Measurements from ENCODE around the gene SUSD1. TPM values are rescaled to one million over a fixed set of nuclear protein-coding genes. Genes with fewer than 3 reads are reported as not detected.

Gene SUSD1
- total RNA-seq, 4 donors from 2014 or later, result 5.9 to 10.0 (median 7.4) TPM

GRCh38 chr9:112050544-112051475 lies 124.3 kb downstream of the SUSD1 start:
- Histone ChIP-seq H3K9me3 (no peaks in the 10 kb centered on the region), H3K4me3 (no peak overlapping the region), H3K4me1 (peaks cover 13 to 36% (median 18%) of the 10 kb centered on the region in 3 donors), H3K27ac (peak overlapping the region in 3 of 4 donors; percentile 55 to 73 (median 56)), H3K36me3 (no peaks in the 10 kb centered on the region), H3K27me3 (no peaks in the 10 kb centered on the region)
- TF ChIP-seq POLR2AphosphoS5 (IDR thresholded peaks at IDR 0.05) (peak; percentile 55), CTCF (IDR thresholded peaks at IDR 0.05) (no peak)
- 29 to 36% methylated on average over 7 of the region's 7 CpGs for WGBS, 2 donors (ENCODE audit: low coverage in 1 of 2)
- ATAC-seq, result peak; percentile 75

- ATAC-seq, result no peak
- H3K27ac ChIP-seq, result peak overlapping the region in 3 of 4 donors; percentile 55 to 73 (median 56)
- 23 to 35% methylated on average over 4 of the region's 4 CpGs for WGBS, 2 donors (ENCODE audit: low coverage in 1 of 2)
- H3K36me3 ChIP-seq, result no peaks in the 10 kb centered on the region
- H3K27me3 ChIP-seq, result no peaks in the 10 kb centered on the region
- no peaks in the 10 kb centered on the region for H3K9me3 ChIP-seq
- H3K4me1 ChIP-seq, result peaks cover 13 to 36% (median 18%) of the 10 kb centered on the region in 3 donors
- H3K4me3 ChIP-seq, result no peak overlapping the region
- no peak for TF ChIP-seq POLR2AphosphoS5 (IDR thresholded peaks at IDR 0.05)
- TF ChIP-seq POLR2A (IDR thresholded peaks at IDR 0.05), result no peak
- no peak for TF ChIP-seq EP300 (IDR thresholded peaks at IDR 0.05)
- TF ChIP-seq CTCF (IDR thresholded peaks at IDR 0.05), result no peak
Measured at GRCh38 chr9:112049811-112050516, 125.1 kb downstream of the SUSD1 start.

- TF ChIP-seq POLR2AphosphoS5 (IDR thresholded peaks at IDR 0.05) (no peak), CTCF (IDR thresholded peaks at IDR 0.05) (no peak)
- peak overlapping the region in 3 of 4 donors; percentile 55 to 73 (median 56) for H3K27ac ChIP-seq
- no peak for ATAC-seq
- H3K4me1 ChIP-seq, result peaks cover 13 to 36% (median 18%) of the 10 kb centered on the region in 3 donors
- H3K36me3 ChIP-seq, result no peaks in the 10 kb centered on the region
- H3K27me3 ChIP-seq, result no peaks in the 10 kb centered on the region
- WGBS, 2 donors (ENCODE audit: low coverage in 1 of 2), result 18 to 23% methylated on average over 7 to 11 of the region's 11 CpGs
- H3K9me3 ChIP-seq, result no peaks in the 10 kb centered on the region
- no peak overlapping the region for H3K4me3 ChIP-seq
Measured at GRCh38 chr9:112048924-112049691, 126.0 kb downstream of the SUSD1 start.

- TF ChIP-seq EP300 (IDR thresholded peaks at IDR 0.05), result no peak
- no peak for TF ChIP-seq POLR2A (IDR thresholded peaks at IDR 0.05)
- TF ChIP-seq POLR2AphosphoS5 (IDR thresholded peaks at IDR 0.05), result no peak
- TF ChIP-seq CTCF (IDR thresholded peaks at IDR 0.05), result no peak
- peaks cover 13 to 36% (median 18%) of the 10 kb centered on the region in 3 donors for H3K4me1 ChIP-seq
- H3K9me3 ChIP-seq, result no peaks in the 10 kb centered on the region
- H3K36me3 ChIP-seq, result no peaks in the 10 kb centered on the region
- no peak overlapping the region for H3K4me3 ChIP-seq
- ATAC-seq, result no peak
- no peaks in the 10 kb centered on the region for H3K27me3 ChIP-seq
- no peak overlapping the region for H3K27ac ChIP-seq
Measured at GRCh38 chr9:112047538-112048066, 127.5 kb downstream of the SUSD1 start.
